ENCODE results near the gene PLXDC2.
"Not testable (repeated sequence)": the region's sequence is repeated elsewhere in the genome, so short reads cannot be mapped to it uniquely, and the experiment has no call there.

PLXDC2 gene

DNA sequence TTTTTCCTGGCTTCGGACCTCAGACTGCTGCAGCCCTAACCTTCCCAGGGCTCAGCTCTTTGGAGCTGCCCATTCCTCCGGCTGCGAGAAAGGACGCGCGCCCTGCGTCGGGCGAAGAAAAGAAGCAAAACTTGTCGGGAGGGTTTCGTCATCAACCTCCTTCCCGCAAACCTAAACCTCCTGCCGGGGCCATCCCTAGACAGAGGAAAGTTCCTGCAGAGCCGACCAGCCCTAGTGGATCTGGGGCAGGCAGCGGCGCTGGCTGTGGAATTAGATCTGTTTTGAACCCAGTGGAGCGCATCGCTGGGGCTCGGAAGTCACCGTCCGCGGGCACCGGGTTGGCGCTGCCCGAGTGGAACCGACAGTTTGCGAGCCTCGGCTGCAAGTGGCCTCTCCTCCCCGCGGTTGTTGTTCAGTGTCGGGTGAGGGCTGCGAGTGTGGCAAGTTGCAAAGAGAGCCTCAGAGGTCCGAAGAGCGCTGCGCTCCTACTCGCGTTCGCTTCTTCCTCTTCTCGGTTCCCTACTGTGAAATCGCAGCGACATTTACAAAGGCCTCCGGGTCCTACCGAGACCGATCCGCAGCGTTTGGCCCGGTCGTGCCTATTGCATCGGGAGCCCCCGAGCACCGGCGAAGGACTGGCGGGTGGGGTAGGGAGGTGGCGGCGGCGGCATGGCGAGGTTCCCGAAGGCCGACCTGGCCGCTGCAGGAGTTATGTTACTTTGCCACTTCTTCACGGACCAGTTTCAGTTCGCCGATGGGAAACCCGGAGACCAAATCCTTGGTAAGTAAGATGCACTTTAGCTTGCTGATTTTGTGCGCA, at the start of gene PLXDC2:
TSS of gene PLXDC2 (plus strand) at position 22 of the 820 bp plus-strand sequence.
- no peak for DNase-seq

DNA sequence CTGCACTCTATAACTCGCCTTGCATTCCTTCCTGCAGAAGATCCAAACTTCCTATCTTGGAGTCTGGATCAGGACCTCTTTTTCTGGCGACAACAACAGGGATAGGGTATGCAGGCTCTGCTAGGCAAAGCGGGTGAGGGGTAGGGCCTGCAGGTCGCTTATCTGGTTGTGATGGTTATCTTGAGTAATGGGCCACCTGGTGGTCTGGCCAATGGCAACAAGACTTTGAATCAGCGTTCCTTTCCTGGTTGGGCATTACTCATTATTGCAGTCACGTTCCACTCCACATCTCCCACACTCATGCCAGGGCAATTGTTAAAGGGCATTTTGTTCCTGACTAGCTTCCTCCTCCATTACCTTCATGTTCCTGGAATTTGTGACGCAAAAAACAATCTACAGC, 48.4 kb upstream of the PLXDC2 start:
- no peak for DNase-seq

- DNase-seq: not testable (repeated sequence)
Observed at GRCh38 chr10:19769826-19770225, 46.4 kb upstream of the PLXDC2 start.

DNA sequence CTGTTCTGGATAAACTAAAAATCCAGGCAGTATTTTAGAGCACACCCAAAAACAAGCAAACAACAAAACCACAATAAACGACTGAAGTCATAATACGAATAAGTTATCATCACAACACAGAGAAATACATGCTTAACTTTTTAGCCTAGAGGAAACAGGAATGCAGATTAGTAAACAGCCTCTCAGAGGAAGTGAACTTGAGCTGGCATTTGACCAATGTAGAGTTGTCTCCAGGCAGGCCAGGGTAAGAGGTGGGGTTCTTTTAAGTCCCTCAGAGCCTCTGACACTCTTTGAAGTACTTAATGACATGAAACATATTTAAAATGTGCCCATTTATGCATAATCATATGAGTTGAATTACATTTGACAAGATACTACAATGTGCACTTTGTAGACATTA, 43.3 kb upstream of the PLXDC2 start:
- DNase-seq: no peak

GRCh38 chr10:19775296-19775695, 40.9 kb upstream of the PLXDC2 start:
- DNase-seq: no peak

DNA sequence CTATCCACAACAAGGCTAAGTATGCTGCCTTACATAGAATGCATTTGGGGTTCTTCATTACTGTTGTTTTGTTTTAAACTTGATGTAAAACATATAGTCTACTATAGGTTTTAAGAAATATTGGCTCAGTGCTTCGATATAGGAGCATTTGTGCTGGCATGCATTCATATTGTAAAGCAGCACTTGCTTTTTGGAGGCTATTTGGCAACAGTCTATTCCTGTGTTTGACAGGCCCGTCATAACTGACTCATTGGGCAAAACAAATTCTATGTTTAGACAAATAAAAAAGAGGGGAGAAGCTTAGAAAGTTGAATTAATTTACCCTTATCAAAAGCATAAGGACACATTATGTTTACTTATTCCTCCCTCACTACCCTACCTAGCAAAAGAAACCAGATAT, 38.4 kb upstream of the PLXDC2 start:
- no peak for DNase-seq

DNA sequence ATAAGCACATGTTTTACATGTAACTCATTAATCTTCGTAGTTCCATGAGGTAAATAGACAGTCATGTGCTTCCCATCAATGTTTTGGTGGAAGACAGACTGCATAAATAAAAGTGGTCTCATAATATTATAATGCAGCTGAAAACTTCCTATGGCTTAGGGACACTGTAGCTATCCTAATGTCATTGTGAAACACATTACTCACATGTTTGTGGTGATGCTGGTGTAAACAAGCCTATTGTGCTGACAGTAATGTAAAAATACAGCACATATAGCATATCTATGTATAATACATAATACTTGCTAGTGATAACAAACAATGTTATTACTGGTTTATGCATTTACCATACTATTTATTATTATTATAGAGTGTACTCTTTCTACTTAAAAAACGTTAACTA, 37.2 kb upstream of the PLXDC2 start:
- no peak for DNase-seq

- DNase-seq: no peak
Observed at GRCh38 chr10:19782430-19783089, 33.7 kb upstream of the PLXDC2 start.

DNA sequence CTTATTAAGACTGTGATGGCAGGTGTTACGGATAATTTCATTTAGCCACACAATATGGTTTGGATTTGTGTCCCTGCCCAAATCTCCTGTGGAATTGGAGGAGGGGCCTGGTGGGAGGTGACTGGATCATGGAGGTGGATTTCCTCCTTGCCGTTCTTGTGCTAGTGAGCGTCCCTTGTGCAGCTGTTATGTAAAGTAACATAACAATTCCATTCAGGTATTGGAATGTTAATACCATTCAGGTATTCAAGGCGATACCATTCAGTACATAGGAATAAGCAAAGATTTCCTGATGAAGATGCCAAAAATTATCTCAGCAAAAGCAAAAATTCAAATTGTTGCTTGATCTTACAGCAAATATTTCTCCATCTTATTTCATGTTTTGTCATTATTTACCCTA, 32.5 kb upstream of the PLXDC2 start:
- no peak for DNase-seq

GRCh38 chr10:19785366-19785765, 30.9 kb upstream of the PLXDC2 start:
- DNase-seq: no peak

DNA sequence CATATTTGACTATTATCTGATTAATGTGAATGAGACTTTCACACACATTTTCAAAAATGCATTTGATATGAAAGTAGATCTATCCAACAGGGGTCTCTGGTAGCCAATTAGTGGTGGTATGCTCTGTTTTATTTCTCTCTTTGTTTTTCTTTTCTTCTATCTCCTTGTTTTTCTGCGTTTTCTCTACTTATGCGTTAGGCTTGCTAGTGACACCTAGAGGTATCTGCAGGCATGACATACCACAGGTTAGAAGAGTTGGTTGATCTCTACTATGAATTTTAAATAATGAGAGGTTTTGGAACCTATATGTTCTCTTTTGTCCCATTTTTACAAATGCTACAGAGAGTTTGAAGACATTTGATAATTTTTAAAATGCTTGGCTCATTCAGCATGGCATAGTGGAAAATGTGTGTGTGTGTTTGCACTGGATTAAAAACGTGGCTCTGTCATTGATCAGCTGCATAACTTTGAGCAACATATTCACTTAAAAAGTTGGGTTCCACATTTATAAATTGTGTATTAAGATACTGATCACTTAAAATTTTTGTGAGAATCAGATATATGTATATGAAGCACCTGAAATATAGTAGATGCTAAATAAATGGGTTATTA, 28.1 kb upstream of the PLXDC2 start:
- no peak for DNase-seq

DNA sequence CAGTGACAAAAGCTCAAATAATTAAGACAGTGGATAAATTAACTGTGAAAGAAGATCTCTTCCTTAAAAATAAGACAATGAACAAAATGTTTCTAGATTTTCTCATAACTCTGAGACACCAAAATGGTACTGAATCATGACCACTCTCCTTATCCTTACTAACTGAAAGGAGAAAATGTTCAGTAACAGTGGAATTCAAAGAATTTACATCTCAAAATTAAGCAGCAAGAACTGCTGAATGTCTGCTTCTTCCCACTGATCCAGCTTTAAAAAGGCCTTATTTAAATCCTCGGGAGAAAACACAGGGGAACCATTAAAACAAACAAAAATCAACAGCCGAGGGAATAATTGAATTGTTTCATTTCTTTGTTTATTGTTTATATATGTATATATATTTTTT, 27.3 kb upstream of the PLXDC2 start:
- no peak for DNase-seq

DNA sequence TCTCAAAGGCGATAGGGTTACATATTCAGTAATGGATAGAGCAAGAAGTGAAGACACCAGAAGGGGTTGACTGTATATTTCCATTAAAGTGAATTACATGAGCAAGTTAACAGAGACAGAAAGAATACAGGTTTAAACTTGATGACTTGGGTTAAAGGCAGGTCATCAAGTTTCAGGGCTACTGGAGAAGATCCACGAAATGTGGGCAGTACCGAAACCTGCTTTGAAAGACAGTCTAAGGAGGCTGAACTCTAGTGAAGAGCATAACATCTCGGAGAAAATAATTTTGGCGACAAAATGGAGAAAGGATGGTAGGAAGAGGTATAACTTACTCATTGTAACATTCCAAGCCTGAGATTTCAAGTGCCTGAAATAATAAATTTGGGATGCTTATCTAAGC, 26.6 kb upstream of the PLXDC2 start:
- no peak for DNase-seq

DNA sequence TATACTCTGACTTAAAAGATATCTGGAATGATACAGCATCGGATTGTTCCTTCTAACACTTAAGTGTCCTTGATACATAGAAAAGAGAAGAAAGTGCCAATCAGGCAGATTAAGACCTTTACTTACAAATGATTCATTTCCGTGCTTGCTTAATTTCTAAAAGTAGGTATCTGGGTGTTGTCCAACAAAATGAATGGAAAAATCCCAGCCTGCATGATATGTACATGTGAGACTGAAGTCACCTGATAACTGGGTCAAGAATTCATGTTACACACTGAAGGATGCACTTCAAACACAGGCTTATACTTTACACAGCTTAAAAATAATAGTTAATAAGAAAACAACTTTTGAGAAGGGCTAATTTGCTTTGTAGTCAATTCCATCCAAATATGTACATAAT, 25.2 kb upstream of the PLXDC2 start:
- DNase-seq: no peak

DNA sequence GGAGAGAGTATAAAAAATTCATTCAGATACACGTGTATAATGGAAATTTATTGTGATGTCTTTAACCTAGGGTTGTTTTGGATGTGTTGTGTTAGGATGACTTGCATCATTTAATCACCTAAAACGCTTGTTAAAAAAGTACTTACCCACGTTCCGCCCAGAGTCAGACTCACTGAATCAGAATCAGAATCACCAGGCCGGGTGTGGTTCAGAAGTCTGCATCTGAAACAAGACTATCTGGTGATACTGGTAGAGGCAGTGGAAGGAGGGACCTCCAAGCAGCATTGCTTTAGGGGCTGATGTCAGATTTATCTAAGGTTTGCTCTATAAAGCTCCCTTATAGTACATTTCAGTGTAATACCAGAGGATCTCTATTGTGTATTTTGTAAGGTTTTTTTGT, 20.5 kb upstream of the PLXDC2 start:
- no peak for DNase-seq

GRCh38 chr10:19800161-19800560, 16.1 kb upstream of the PLXDC2 start:
- DNase-seq: no peak

GRCh38 chr10:19801369-19801768, 14.9 kb upstream of the PLXDC2 start:
- DNase-seq: no peak

- no peak for DNase-seq
Observed at GRCh38 chr10:19803676-19804075, 12.6 kb upstream of the PLXDC2 start.

- no peak for DNase-seq
Observed at GRCh38 chr10:19809481-19809880, 6.8 kb upstream of the PLXDC2 start.

DNA sequence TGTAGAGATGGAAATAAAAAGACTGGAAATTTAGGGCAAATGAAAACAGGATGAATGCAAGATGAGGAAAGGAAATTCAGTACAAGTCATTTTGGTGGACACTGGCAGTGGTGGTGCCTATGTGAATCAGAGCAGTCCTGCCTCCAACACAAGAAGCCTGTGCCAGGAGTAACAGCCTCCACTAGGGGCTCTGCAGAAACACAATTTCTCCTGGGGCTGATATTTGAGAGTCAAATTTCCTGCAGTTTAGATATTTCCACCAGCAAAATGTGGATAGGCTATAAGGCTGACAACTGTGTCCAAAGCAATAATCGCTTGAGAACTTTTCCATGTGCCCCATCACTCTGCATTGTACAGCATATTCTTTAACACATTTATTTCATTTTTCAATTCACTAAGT, 4.7 kb upstream of the PLXDC2 start:
- DNase-seq: no peak

DNA sequence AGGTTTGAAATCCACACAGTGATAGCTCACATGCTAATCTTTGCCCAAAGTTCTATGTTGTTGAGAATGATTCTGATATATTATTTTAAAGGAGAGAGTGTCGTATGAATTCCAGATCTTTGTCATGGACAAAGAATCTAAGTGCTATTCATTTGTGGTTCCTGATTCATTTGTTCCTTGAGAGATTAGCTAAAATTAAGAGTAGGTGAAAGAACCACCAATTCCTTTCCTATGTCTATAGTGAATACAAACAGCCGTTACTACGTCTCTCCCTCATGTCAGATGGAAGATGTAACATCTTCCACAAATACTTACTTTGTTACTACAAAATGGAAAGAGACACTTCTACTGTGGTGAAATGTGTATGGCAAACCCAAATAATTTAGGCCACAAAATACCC, 3.3 kb upstream of the PLXDC2 start:
- no peak for DNase-seq

DNA sequence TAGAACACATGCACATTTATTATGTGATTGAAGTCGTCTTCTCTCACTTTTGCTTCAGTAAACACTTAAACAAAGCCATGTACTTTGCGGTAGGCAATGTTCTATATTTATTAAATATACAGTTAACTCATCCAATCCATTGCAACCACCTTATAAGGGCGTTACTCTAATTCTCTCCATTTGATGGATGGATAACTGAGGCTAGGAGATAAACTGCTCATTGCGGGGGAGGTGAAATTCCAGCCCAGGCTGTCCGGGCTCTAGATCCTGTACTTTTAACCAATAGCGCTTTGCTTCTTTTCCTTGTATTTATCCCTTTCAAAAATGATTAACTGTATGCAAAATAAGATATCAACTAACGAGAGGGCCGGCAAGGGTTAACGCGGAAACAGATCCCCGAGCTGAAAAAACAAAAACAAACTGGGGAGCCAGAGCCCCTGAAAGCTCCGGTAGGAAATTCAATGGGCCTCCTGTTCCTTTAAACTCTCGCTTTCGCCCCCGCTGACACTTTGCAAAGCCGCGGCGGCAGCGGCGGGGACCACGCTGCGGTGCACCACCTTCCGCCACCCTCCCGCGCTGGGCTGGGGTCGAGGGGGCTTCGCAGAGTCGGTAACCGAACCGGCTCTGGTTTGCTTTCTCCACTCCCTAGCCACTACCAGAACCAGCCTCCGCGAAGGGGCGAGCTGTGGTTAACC, 1.0 kb upstream of the PLXDC2 start:
- DNase-seq: no peak

DNA sequence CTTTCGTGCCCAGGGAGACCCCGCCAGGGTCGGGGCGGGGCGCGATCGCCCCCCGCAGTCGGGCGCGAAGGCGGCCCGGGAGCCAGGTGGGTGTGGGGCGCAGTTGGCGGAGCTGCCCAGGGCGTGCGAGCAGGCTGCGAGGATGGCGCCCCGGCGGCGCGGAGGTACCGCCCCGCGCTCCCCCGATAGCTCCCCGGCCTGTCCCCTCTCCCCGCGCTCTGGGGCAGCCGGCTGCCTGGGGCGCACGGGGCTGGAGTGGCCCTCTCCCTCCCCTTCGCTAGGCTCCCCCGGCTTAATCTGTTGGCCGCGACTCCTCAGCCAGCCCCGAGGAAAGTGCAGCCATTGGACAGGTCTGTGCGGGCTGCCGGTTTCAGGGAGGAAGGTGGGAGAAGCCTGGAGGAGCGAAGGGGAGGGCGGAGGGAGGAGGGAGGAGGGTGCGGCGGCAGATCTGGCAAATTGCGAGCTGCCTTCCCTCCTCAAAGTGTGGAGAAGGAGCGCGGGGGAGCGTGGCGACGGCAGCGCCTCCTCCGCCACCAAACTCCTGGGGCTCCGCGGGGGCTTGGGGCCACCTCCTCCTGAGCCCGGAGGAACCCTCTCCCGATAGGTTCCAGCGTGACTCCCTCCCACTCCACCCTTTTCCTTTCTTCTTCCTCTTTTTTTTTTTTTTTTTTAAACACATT, 361 bp upstream of the PLXDC2 start:
- no peak for DNase-seq

Measured in NCI-H1694 (cell line).